H54 (cell line): Measurements from ENCODE around the gene SSBP2.
A peak's percentile ranks its signal among the peaks of the same experiment; 100 is the strongest.

ENCODE experiments used
- DNase-seq: peaks from one replicate; pipeline ENCODE4 v3.0.0; 2011; ENCODE audit warnings: low spot score, mixed read lengths; ENCODE audit not compliant: insufficient read length
- FAIRE-seq: peaks from 3 replicates; lab custom pipeline; 2011; peaks lifted over from hg19 to GRCh38; lab: Jason Lieb, UNC
- POLR2A ChIP-seq: IDR thresholded peaks from 2 replicates; pipeline ENCODE4 v1.6.1; 2011; ENCODE audit warnings: low read depth, mild to moderate bottlenecking, low read length

Gene SSBP2

GRCh38 chr5:81547001-81547400, 203.9 kb downstream of the SSBP2 start:
- no peak for FAIRE-seq
- DNase-seq: no peak
- TF ChIP-seq POLR2A: no peak

DNA sequence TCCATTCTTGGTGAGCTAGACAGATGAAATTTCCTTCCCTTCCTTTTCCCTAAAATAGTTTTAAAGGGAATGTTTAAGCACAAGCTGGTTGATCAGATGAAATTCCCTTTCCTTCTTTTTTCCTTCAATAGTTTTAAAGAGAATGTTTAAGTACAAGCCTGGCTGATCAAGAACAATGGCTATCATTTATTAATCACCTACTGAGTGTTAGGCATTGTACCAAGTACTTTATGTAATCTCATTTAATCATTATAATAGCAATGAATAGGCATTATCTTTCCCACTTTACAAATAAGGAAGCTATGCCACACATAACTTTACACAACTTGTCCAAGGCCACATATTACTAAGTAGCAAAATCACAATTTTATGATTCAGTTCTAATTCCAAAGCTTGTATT, 205.0 kb downstream of the SSBP2 start:
- no peak for FAIRE-seq
- no peak for TF ChIP-seq POLR2A
- no peak for DNase-seq

DNA sequence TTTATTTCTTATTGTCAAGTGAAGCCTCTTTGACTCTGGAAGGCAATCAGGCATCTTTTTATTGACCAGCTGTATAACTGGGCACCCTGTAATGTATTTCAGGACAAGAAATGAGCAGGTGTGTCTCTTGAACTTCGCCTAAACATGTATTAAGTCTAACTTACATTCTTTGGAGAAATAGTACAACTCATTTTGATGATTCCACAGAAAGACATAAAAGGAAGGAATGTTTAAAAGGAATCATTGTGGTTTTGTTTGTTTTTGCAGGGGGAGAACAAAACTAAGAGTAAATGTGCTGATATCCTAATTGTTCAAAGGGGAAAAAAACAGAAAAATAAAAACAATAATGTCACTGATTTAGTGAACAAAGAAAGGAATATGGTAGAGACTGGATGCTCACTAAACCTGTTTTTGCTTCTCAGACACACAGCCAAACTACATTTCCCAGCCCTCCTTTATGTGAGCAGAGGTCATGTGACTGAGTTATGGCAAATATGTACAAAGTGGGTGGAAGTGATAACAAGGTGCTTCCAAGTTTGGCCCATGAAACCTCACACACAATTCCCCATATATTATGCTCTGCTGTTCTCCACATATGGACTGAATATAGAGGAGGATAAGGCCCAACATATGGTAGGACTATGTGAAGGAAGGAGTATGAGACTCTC, 206.4 kb downstream of the SSBP2 start:
- TF ChIP-seq POLR2A: no peak
- no peak for DNase-seq
- FAIRE-seq: no peak

GRCh38 chr5:81542242-81542641, 208.7 kb downstream of the SSBP2 start:
- FAIRE-seq (peak; percentile 45), DNase-seq (no peak)
- no peak for TF ChIP-seq POLR2A

- FAIRE-seq: no peak
- TF ChIP-seq POLR2A: no peak
- DNase-seq: no peak
These were observed 212.9 kb downstream of the SSBP2 start for GRCh38 chr5:81537905-81538547.

DNA sequence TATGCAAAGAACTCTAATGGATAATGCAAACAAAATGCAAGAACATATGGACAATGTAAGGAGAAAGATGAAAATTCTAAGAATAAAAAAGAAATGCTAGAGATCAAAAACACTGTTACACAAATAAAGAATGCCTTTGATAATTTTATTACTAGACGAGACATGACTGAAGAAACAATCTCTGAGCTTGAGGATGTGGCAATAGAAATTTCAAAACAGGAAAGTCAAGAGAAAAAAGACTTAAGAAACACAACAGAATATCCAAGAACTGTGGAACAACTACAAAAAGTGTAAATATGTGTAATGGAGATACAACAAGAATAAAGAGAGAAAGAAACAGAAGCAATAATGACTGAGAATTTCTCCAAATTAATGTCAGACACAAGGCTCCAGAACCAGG, 216.5 kb downstream of the SSBP2 start:
- DNase-seq (no peak), FAIRE-seq (no peak)
- TF ChIP-seq POLR2A: no peak

DNA sequence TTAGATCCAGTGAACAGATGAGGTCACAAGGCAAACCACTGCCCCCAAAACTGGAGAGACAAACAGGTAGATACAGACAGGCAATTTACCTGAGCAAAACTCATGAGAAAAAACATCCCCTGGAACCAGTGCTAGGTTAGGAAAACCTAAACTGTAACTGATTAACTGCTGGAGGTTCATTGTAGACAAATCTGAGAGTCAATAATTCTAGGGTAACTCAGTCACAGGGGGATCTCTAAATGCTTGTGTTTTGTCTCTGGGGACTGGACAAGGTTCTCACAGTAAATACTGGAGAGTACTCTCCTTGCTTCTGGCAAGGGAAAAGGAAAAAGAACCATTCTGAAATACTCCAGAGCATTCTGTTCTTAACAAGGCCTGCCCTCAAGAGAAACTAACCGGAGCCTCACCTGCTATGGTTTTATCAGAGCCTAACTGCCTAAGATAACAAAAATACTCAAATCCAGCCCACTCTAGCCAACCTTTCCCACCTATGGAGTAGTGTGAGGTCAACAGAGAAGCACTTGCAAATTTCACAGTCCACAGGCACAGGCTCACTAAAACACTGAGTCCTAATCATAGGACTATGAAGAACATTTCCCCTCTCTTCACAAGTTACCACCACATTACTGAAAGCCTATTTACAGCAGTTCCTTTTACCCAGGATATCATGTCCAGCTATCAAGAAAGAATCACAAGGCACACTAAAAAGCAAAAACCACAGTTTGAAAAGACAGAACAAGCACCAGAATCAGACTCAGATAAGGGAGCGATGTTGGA, 217.1 kb downstream of the SSBP2 start:
- no peak for FAIRE-seq
- no peak for DNase-seq
- no peak for TF ChIP-seq POLR2A

- TF ChIP-seq POLR2A: no peak
- no peak for DNase-seq
- peak; percentile 69 for FAIRE-seq
These were observed 220.0 kb downstream of the SSBP2 start for GRCh38 chr5:81530919-81531318.

- no peak for TF ChIP-seq POLR2A
- DNase-seq (no peak), FAIRE-seq (peak; percentile 36)
These were observed 225.2 kb downstream of the SSBP2 start for GRCh38 chr5:81525690-81526089.

DNA sequence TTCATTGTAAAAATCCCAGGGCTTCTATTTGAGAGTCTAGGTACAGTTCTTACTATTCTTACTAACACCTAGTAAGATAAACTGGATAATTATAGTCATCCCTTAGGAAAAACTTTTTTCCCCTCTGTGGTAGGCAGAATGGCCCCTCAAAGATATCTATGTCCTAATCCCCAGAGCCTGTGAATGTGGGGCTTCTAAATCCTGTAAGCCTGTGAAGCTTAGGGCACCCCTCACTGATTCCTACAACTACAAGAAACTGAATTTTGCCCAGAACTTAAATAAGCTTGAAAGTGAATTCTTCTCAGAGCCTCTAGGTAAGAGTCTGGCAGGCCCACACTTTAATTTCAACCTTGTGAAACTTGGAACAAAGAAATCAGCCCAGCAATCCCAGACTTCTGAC, 226.9 kb downstream of the SSBP2 start:
- FAIRE-seq (no peak), DNase-seq (no peak)
- TF ChIP-seq POLR2A: no peak

- TF ChIP-seq POLR2A: no peak
- FAIRE-seq: no peak
- DNase-seq: no peak
These were observed 228.3 kb downstream of the SSBP2 start for GRCh38 chr5:81522571-81522970.

GRCh38 chr5:81520769-81521168, 230.1 kb downstream of the SSBP2 start:
- no peak for DNase-seq
- TF ChIP-seq POLR2A: no peak
- FAIRE-seq: no peak

- DNase-seq (no peak), FAIRE-seq (no peak)
- TF ChIP-seq POLR2A: no peak
These were observed 231.5 kb downstream of the SSBP2 start for GRCh38 chr5:81519217-81519905.

GRCh38 chr5:81517462-81517861, 233.4 kb downstream of the SSBP2 start:
- DNase-seq (no peak), FAIRE-seq (no peak)
- TF ChIP-seq POLR2A: no peak
